ENCODE measurements around the gene OR8I2.
"Not testable (repeated sequence)": the region's sequence is repeated elsewhere in the genome, so short reads cannot be mapped to it uniquely, and the experiment has no call there.

OR8I2 gene

GRCh38 chr11:56143681-56144080 lies 50.6 kb downstream of the OR8I2 start:
- H3K9ac ChIP-seq (ENCODE audit: low read depth, low read length); H3K4me3 ChIP-seq (ENCODE audit: low read depth, low read length); H3K36me3 ChIP-seq (ENCODE audit: control insufficient read depth, insufficient read depth, low read length); H3K27me3 ChIP-seq (ENCODE audit: control insufficient read depth, insufficient read depth, low read length); H3K4me1 ChIP-seq (ENCODE audit: control insufficient read depth, insufficient read depth, low read length); H3K9me3 ChIP-seq (ENCODE audit: control insufficient read depth, insufficient read depth, low read length): not testable (repeated sequence)

Data from iPS-15b (cell line).